Mesenchymal stem cell (in vitro differentiated cells and primary cell): ENCODE measurements around the gene KCNJ1.

Experiments
- DNase-seq: peaks from one replicate; pipeline ENCODE4 v3.0.0-alpha.2; 2013
- H2AFZ ChIP-seq: one replicate; pipeline ENCODE4 v1.6.1; 2013; ENCODE audit warnings: low read depth, mild to moderate bottlenecking, control low read depth, inconsistent platforms, low read length, moderate library complexity
- H2AK5ac ChIP-seq: 2 replicates; pipeline ENCODE4 v1.6.1; 2013; ENCODE audit warnings: low read length, moderate library complexity, mild to moderate bottlenecking, inconsistent platforms; ENCODE audit not compliant: severe bottlenecking
- H2BK120ac ChIP-seq: one replicate; pipeline ENCODE4 v1.6.1; 2013; ENCODE audit warnings: low read depth, mild to moderate bottlenecking, inconsistent platforms, low read length, moderate library complexity
- H2BK12ac ChIP-seq, 2 experiments: one replicate each; pipeline ENCODE4 v1.6.1; 2013; ENCODE audit warnings: inconsistent platforms in 2 of 2, low read length in 2 of 2, mild to moderate bottlenecking in 2 of 2, moderate library complexity in 2 of 2, control low read depth in 1 of 2
- H2BK15ac ChIP-seq: one replicate; pipeline ENCODE4 v1.6.1; 2013; ENCODE audit warnings: mild to moderate bottlenecking, low read depth, inconsistent platforms; ENCODE audit not compliant: poor library complexity, severe bottlenecking
- H2BK5ac ChIP-seq: 2 replicates; pipeline ENCODE4 v1.6.1; 2013; ENCODE audit warnings: low read depth, mild to moderate bottlenecking, low read length, control low read depth, inconsistent platforms; ENCODE audit not compliant: poor library complexity, severe bottlenecking
- H3K14ac ChIP-seq, 2 experiments: one replicate each; pipeline ENCODE4 v1.6.1; 2013; ENCODE audit warnings: inconsistent platforms in 2 of 2, low read length in 2 of 2, control low read depth in 1 of 2, mild to moderate bottlenecking in 1 of 2, moderate library complexity in 1 of 2
- H3K18ac ChIP-seq, 2 experiments: one replicate each; pipeline ENCODE4 v1.6.1; 2013; ENCODE audit warnings: inconsistent platforms in 2 of 2, low read length in 2 of 2, control low read depth in 1 of 2, low read depth in 1 of 2, mild to moderate bottlenecking in 1 of 2
- H3K23ac ChIP-seq, 2 experiments: one replicate each; pipeline ENCODE4 v1.6.1; 2013; ENCODE audit warnings: inconsistent platforms in 2 of 2, low read length in 2 of 2, mild to moderate bottlenecking in 2 of 2, moderate library complexity in 2 of 2, control low read depth in 1 of 2
- H3K27ac ChIP-seq: 2 replicates; pipeline ENCODE4 v1.5.1; 2013; ENCODE audit warnings: mild to moderate bottlenecking, moderate library complexity, low read length, control low read depth, inconsistent platforms; ENCODE audit not compliant: poor library complexity, severe bottlenecking
- H3K27me3 ChIP-seq, 2 experiments: 2 replicates each; pipeline versions ENCODE4 v1.6.1 to v1.7.0; 2013; ENCODE audit warnings: low read length in 2 of 2, mild to moderate bottlenecking in 2 of 2, moderate library complexity in 2 of 2, control low read depth in 1 of 2, inconsistent platforms in 1 of 2; ENCODE audit not compliant: control insufficient read depth in 1 of 2, insufficient read depth in 1 of 2
- H3K36me3 ChIP-seq, 2 experiments: 2 replicates each; pipeline versions ENCODE4 v1.6.1 to v1.7.0; 2013; ENCODE audit warnings: low read length in 2 of 2, control low read depth in 1 of 2, inconsistent platforms in 1 of 2, low read depth in 1 of 2, mild to moderate bottlenecking in 1 of 2; ENCODE audit not compliant: insufficient read depth in 2 of 2, control insufficient read depth in 1 of 2
- H3K4ac ChIP-seq, 2 experiments: one replicate each; pipeline ENCODE4 v1.6.1; 2013; ENCODE audit warnings: inconsistent platforms in 2 of 2, low read length in 2 of 2, mild to moderate bottlenecking in 2 of 2, moderate library complexity in 2 of 2, control low read depth in 1 of 2, low read depth in 1 of 2
- H3K4me1 ChIP-seq: 2 replicates; pipeline ENCODE4 v1.6.1; 2013; ENCODE audit warnings: low read depth, low read length, control low read depth; ENCODE audit not compliant: control insufficient read depth, insufficient read depth
- H3K4me2 ChIP-seq: 2 replicates; pipeline ENCODE4 v1.6.1; 2013; ENCODE audit warnings: low read length, mild to moderate bottlenecking, inconsistent platforms; ENCODE audit not compliant: poor library complexity, severe bottlenecking
- H3K4me3 ChIP-seq, 2 experiments: 2 replicates each; pipeline versions ENCODE4 v1.5.1 to v1.7.0; 2013; ENCODE audit warnings: low read length in 2 of 2, mild to moderate bottlenecking in 2 of 2, control low read depth in 1 of 2, low read depth in 1 of 2; ENCODE audit not compliant: insufficient read depth in 1 of 2
- H3K79me1 ChIP-seq: replicated peaks from 2 replicates; pipeline ENCODE4 v1.6.1; 2013; ENCODE audit warnings: mild to moderate bottlenecking, control low read depth, low read length, inconsistent platforms; ENCODE audit not compliant: poor library complexity, severe bottlenecking
- H3K9ac ChIP-seq: 2 replicates; pipeline ENCODE4 v1.7.0; 2013; ENCODE audit warnings: mild to moderate bottlenecking, low read length, moderate library complexity
- H3K9me3 ChIP-seq: 2 replicates; pipeline ENCODE4 v1.7.0; 2013; ENCODE audit warnings: mild to moderate bottlenecking, low read length; ENCODE audit not compliant: control insufficient read depth
- H4K8ac ChIP-seq: one replicate; pipeline ENCODE4 v1.6.1; 2013; ENCODE audit warnings: inconsistent platforms, mild to moderate bottlenecking, low read length, moderate library complexity
- H4K91ac ChIP-seq: one replicate; pipeline ENCODE4 v1.6.1; 2013; ENCODE audit warnings: mild to moderate bottlenecking, low read length, inconsistent platforms
- WGBS: methylation state at CpG from one replicate; pipeline ENCODE4 v1.1.7; 2013; ENCODE audit warnings: mixed read lengths; 5-methylcytosine and 5-hydroxymethylcytosine counted together

The KCNJ1 gene

DNA sequence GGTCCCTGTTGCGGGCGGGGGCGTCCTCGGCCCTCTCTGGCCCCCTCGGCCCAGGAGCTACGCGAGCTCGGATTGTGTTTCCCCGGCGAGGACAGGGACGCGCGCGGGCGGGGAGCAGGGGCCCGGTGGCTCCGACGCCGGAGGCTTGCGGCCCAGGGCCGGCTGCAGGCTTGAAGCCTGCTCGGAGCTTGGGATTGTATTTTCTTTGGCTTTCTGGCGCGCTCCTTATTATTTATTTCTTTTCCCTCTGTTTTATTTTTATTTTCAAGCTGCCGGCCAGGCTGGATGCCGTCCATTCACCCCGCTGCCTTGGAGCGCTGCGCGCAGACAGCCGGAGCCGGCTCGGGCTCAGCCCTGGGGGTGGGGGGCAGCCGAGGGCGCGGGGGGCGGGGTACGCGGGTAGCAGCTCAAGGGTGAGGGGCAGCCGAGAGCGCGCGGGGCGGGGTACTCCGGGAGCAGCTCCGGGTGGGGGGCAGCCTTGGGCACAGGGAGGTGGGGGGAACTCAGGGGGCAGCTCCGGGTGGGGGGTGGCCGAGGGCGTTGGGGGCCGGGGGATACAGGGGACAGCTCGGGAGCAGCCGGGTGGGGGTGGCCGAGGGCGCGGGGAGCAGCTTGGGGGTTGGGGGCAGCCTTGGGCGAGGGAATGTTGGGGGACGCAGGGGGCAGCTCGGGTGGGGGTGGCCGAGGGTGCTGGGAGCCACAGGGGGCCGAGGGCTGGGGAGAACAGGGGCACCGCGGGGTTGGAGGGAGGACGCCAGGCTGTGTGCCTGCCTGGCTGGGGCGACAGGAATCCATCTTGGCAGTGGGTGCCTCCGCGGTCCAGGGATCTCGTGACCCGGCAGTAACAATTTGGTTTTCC is 42.7 kb downstream of the KCNJ1 start:
- Histone ChIP-seq H3K4me3 (peak overlapping the region in 1 of 2 experiments; percentile 41), H3K27me3 (peaks cover 0 to 12% of the 10 kb centered on the region in 2 experiments), H4K8ac (peak overlapping the region; percentile 8), H2BK5ac (no peak overlapping the region), H2AFZ (no peak overlapping the region), H3K27ac (no peak overlapping the region), H3K4me2 (no peak overlapping the region), H2BK12ac (no peak overlapping the region), H3K18ac (no peak overlapping the region), H2BK120ac (no peak overlapping the region), H2BK15ac (no peak overlapping the region), H3K4ac (no peak overlapping the region), H3K79me1 (no peaks in the 10 kb centered on the region), H3K36me3 (no peaks in the 10 kb centered on the region), H4K91ac (no peak overlapping the region), H3K4me1 (peaks cover 1% of the 10 kb centered on the region), H3K9ac (peak overlapping the region; percentile 69), H3K23ac (no peak overlapping the region), H2AK5ac (no peak overlapping the region), H3K9me3 (no peaks in the 10 kb centered on the region), H3K14ac (no peak overlapping the region)
- 64% methylated on average over 54 of the region's 68 CpGs for WGBS
- DNase-seq = no peak

DNA sequence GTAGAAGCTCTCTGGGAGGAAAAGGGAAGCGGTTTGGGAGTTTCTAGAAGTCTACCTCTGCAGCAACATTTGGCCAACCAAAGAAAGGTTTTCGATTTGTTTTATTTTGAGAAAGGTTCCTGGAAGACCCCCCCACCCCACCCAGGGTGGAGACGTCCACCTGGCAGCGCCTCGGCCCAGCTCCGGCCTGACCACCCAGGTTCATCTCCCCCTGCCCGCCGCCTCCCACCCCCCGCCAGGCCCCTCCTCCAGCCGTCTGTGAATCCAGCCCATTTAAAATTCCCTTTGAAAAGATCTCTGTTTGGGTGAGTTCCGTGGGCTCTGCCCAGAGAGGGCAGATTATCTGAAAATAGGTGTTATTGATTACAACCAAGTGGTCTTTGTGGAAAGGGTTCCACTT is 43.3 kb downstream of the KCNJ1 start:
- no peak overlapping the region for H2BK120ac ChIP-seq
- peak overlapping the region; percentile 69 for H3K9ac ChIP-seq
- H3K14ac ChIP-seq = no peak overlapping the region
- no peak overlapping the region for H2AK5ac ChIP-seq
- no peak overlapping the region for H2BK15ac ChIP-seq
- no peaks in the 10 kb centered on the region for H3K36me3 ChIP-seq
- H2AFZ ChIP-seq = no peak overlapping the region
- H4K8ac ChIP-seq = no peak overlapping the region
- no peak overlapping the region for H3K4me2 ChIP-seq
- no peaks in the 10 kb centered on the region for H3K9me3 ChIP-seq
- no peak overlapping the region for H3K27ac ChIP-seq
- no peak overlapping the region for H3K23ac ChIP-seq
- peaks cover 1% of the 10 kb centered on the region for H3K4me1 ChIP-seq
- no peak overlapping the region for H2BK5ac ChIP-seq
- no peaks in the 10 kb centered on the region for H3K79me1 ChIP-seq
- 80% methylated on average over 3 of the region's 11 CpGs for WGBS
- no peak overlapping the region for H3K4ac ChIP-seq
- H3K27me3 ChIP-seq = peaks cover 0 to 12% of the 10 kb centered on the region in 2 experiments
- H4K91ac ChIP-seq = no peak overlapping the region
- H3K18ac ChIP-seq = no peak overlapping the region
- H2BK12ac ChIP-seq = no peak overlapping the region
- no peak overlapping the region for H3K4me3 ChIP-seq
- DNase-seq = no peak

DNA sequence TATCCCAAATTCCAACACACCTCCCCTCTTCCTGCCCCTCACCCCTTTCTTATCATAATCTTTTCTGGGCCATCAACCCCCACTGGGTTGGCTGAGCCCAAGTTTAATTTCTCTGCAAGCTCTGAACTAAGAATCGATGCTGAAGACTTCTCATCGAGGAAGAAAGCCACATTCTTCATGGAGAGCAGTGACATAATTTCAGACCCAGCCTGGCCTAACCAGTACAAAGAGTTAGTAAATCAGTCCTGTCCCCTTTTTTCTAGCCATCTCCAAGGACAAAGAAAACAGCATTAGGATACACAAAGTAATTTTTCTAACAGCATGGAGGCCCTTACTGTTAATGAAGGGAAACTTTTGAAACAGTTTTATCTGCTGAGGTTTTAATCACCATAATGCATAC is 45.0 kb downstream of the KCNJ1 start:
- Histone ChIP-seq H2BK12ac (no peak overlapping the region), H3K14ac (no peak overlapping the region), H3K9ac (no peak overlapping the region), H2AK5ac (no peak overlapping the region), H3K23ac (no peak overlapping the region), H3K9me3 (no peaks in the 10 kb centered on the region), H3K4me3 (no peak overlapping the region), H3K4ac (no peak overlapping the region), H3K27me3 (peaks cover 0 to 12% of the 10 kb centered on the region in 2 experiments), H2BK5ac (no peak overlapping the region), H2BK15ac (no peak overlapping the region), H2BK120ac (no peak overlapping the region), H4K91ac (no peak overlapping the region), H3K36me3 (no peaks in the 10 kb centered on the region), H4K8ac (no peak overlapping the region), H3K4me1 (peaks cover 1% of the 10 kb centered on the region), H3K79me1 (no peaks in the 10 kb centered on the region), H3K4me2 (no peak overlapping the region), H2AFZ (no peak overlapping the region), H3K27ac (no peak overlapping the region), H3K18ac (no peak overlapping the region)
- 96% methylated on average over 2 of the region's 2 CpGs for WGBS
- no peak for DNase-seq

DNA sequence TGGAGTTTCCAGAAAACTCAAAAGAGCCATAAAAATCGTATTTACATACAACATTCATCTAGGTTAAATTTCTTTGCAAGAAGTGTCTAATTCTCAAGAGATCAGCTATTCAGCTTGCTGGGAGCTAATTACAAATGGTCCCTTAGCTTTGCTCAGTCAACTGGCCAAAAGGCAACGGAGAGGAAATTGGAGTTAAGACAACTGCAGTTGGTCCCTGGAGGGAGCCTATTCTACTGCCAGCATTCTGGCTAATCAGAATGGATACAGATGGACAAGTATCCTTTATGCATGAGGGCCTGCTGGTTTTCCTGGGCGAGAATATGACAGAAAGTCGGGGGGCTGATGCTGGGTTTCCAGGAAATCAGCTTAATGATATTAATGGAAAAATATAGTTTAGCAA is 45.5 kb downstream of the KCNJ1 start:
- H3K4me3 ChIP-seq = no peak overlapping the region
- DNase-seq = no peak
- H3K79me1 ChIP-seq = no peaks in the 10 kb centered on the region
- H2BK15ac ChIP-seq = no peak overlapping the region
- H3K4me1 ChIP-seq = peaks cover 1% of the 10 kb centered on the region
- H2BK12ac ChIP-seq = no peak overlapping the region
- H3K9ac ChIP-seq = no peak overlapping the region
- no peak overlapping the region for H4K91ac ChIP-seq
- no peak overlapping the region for H3K4me2 ChIP-seq
- H3K4ac ChIP-seq = no peak overlapping the region
- H3K36me3 ChIP-seq = no peaks in the 10 kb centered on the region
- no peak overlapping the region for H3K27ac ChIP-seq
- H2AK5ac ChIP-seq = no peak overlapping the region
- 93% methylated on average over 3 of the region's 4 CpGs for WGBS
- no peak overlapping the region for H2BK5ac ChIP-seq
- H3K23ac ChIP-seq = no peak overlapping the region
- no peak overlapping the region for H3K18ac ChIP-seq
- peaks cover 0 to 12% of the 10 kb centered on the region in 2 experiments for H3K27me3 ChIP-seq
- no peak overlapping the region for H2BK120ac ChIP-seq
- H3K9me3 ChIP-seq = no peaks in the 10 kb centered on the region
- H3K14ac ChIP-seq = no peak overlapping the region
- no peak overlapping the region for H2AFZ ChIP-seq
- H4K8ac ChIP-seq = no peak overlapping the region
